Heart right ventricle (tissue), 16 donors: ENCODE measurements around the gene LGR5. TPM values are rescaled to one million over a fixed set of nuclear protein-coding genes. Genes with fewer than 3 reads are reported as not detected.

Source experiments
- ATAC-seq, 8 donors: fragments of 200-7000 bp; cut with Tn5 transposase; one replicate each; pipeline ENCODE4 v1.9.1; 2020; ENCODE audit warnings: mild to moderate bottlenecking in 8 of 8, moderate library complexity in 8 of 8, moderate number of reproducible peaks in 1 of 8
- DNase-seq, 2 donors: peaks; one replicate each; pipeline ENCODE4 v3.0.0-alpha.2; 2020
- H3K27ac ChIP-seq, 10 donors: fragments of 200-600 bp; sonication (generic) in 2 of 10; one replicate each; pipeline versions ENCODE4 v1.5.0 to v1.8.0; 2020 to 2022; ENCODE audit warnings: mild to moderate bottlenecking in 3 of 10
- H3K27me3 ChIP-seq, 7 donors: fragments of 200-600 bp; one replicate each; pipeline ENCODE4 v1.8.0; 2021 to 2022; ENCODE audit warnings: mild to moderate bottlenecking in 2 of 7
- H3K36me3 ChIP-seq, 9 donors: fragments of 200-600 bp; sonication (generic) in 1 of 9; one replicate each; pipeline versions ENCODE4 v1.5.0 to v1.8.0; 2020 to 2022; ENCODE audit warnings: mild to moderate bottlenecking in 2 of 9
- H3K4me1 ChIP-seq, 9 donors: fragments of 200-600 bp; sonication (generic) in 1 of 9; one replicate each; pipeline versions ENCODE4 v1.5.0 to v1.8.0; 2020 to 2022; ENCODE audit warnings: mild to moderate bottlenecking in 4 of 9
- H3K4me3 ChIP-seq, 10 donors: fragments of 200-600 bp; sonication (generic) in 2 of 10; one replicate each; pipeline versions ENCODE4 v1.5.0 to v1.8.0; 2020 to 2022; ENCODE audit warnings: mild to moderate bottlenecking in 7 of 10, moderate library complexity in 2 of 10
- H3K9me3 ChIP-seq, 11 donors: fragments of 200-600 bp in 10 of 11; sonication (generic) in 2 of 11; one replicate each; pipeline versions ENCODE4 v1.5.0 to v1.8.0; 2013 to 2022; ENCODE audit warnings: mild to moderate bottlenecking in 2 of 11, control low read depth in 1 of 11, moderate library complexity in 1 of 11
- CTCF ChIP-seq, 9 donors: fragments of 200-600 bp; sonication (generic) in 2 of 9; IDR thresholded peaks; one replicate each; pipeline versions ENCODE4 v1.5.0 to v1.8.0; 2021 to 2022; ENCODE audit warnings: antibody characterized with exemption in 9 of 9, mild to moderate bottlenecking in 5 of 9, moderate library complexity in 1 of 9
- WGBS, 2 donors: extraction: QIAGEN DNeasy Blood & Tissue Kit; methylation state at CpG; one replicate each; pipeline ENCODE4 v1.1.7; 2013; ENCODE audit warnings: inconsistent platforms in 1 of 2; 5-methylcytosine and 5-hydroxymethylcytosine counted together
- intact Hi-C, 10 donors: fragments of 100-400 bp; cut with DNase I; formaldehyde crosslinking; loops; one replicate each; pipeline versions ENCODE4 v1.11.1 to v1.14.2; 2022
- long read RNA-seq, 3 donors: library from polyadenylated mRNA; unstranded; transcript quantifications; one replicate each; pipeline ENCODE4 v2.0.0, GENCODE V29; 2020 to 2021
- polyA plus RNA-seq, 2 donors: library from polyadenylated mRNA; stranded (reverse); fragments of 200-250 nt; gene quantifications; one replicate each; pipeline ENCODE4 v1.2.3, GENCODE V29; 2013
- total RNA-seq, 10 donors: library from RNA; stranded (reverse); fragmentation: NEBNext Ultra II Directional in 3 of 10; extraction: Animal tissue kit (Norgen Biotek cat#: 25700) in 3 of 10; gene quantifications; one replicate each; pipeline versions ENCODE4 v1.2.1 to v1.2.4, GENCODE V29; 2021 to 2023
- donor health status: Arrhythmogenic right ventricular cardiomyopathy.
- donor health status: ischemic (EF 13 %, LVEDD 7.1; RV severe dilation, severe dysfunction).
- donor health status: healthy with polysubstance abuse.
- donor health status: DM: no; HTN: yes; CAD: no.
- donor health status: DM: no; HTN: no; CAD: no.
- donor health status: ischemic (EF 25% LVEDD 6.9; RV normal size, moderate dysfunction).
- donor health status: ischemic (EF 25% LVEDD 5.7; RV mildly dilated, moderate dysfunction).
- donor health status: healthy.
- donor health status: DM: yes; HTN: yes; CAD: no.
- donor health status: Ischemic cardiomyopathy.
- donor health status: ischemic (EF 35%, LVEDD 5.7; RV mildly dilated, moderate dysfunction).
- donor health status: nonischemic (EF 11% LVEDD 7.7; RV severe dilation, severe dysfunction).
- donor health status: DM: yes; HTN: yes; CAD: no.
- donor health status: PGD.
- donor health status: ischemic (EF 29% LVEDD 5.4; RV normal size, mild dysfunction).
- donor health status: nonischemic (EF 23%, LVEDD 6.1; RV moderate dilation, normal function).

The LGR5 gene
- total RNA-seq (under 1 TPM in 1 of 10 donors, not detected in 9; 0.37 TPM), polyA plus RNA-seq (under 1 TPM; 0.06 to 0.07 TPM)
- long read RNA-seq, donor 1 = 0 reads
- long read RNA-seq, donor 2 = 0 reads
- long read RNA-seq, donor 3 = 0 reads

GRCh38 chr12:71439613-71440344 is at the start of gene LGR5:
LGR5 (plus strand) TSS chr12:71439798; CDS start chr12:71440081, 283 bp downstream.
- H3K36me3 ChIP-seq = no peaks in the 10 kb centered on the region
- peaks cover 0 to 25% (median 0%) of the 10 kb centered on the region in 11 donors for H3K9me3 ChIP-seq
- WGBS, 2 donors = 0% methylated on average over 65 of the region's 65 CpGs
- intact Hi-C loops = no loop called here
- no peak for TF ChIP-seq CTCF (IDR thresholded peaks at IDR 0.05)
- H3K4me3 ChIP-seq = peak within 1 kb of the TSS; percentile 6 to 57 (median 46)
- peak; percentile 31 to 70 (median 58) for ATAC-seq
- peak in 1 of 2 donors; percentile 17 for DNase-seq
- peaks cover 0 to 26% (median 14%) of the 10 kb centered on the region in 9 donors for H3K4me1 ChIP-seq
- H3K27ac ChIP-seq = no peak within 1 kb of the TSS
- peaks cover 10 to 93% (median 71%) of the 10 kb centered on the region in 7 donors for H3K27me3 ChIP-seq

GRCh38 chr12:71392521-71393145 is 47.0 kb upstream of the LGR5 start:
- Histone ChIP-seq H3K4me3 (no peak overlapping the region), H3K27ac (no peak overlapping the region), H3K4me1 (no peaks in the 10 kb centered on the region), H3K9me3 (no peaks in the 10 kb centered on the region), H3K27me3 (peaks cover 0 to 4% (median 0%) of the 10 kb centered on the region in 7 donors), H3K36me3 (no peaks in the 10 kb centered on the region)
- ATAC-seq (peak in 6 of 8 donors; percentile 47 to 78 (median 70)), DNase-seq (peak in 1 of 2 donors; percentile 5)
- 40 to 48% methylated on average over 10 of the region's 10 CpGs for WGBS, 2 donors
- intact Hi-C loops = loop anchor here in 2 of 10 donors (10.0 kb wide), 2 partner anchors 448 to 658 kb away; no protein-coding TSS in a partner anchor
- peak; percentile 43 to 85 (median 71) for TF ChIP-seq CTCF (IDR thresholded peaks at IDR 0.05)

GRCh38 chr12:71393625-71394024 is 46.0 kb upstream of the LGR5 start:
- WGBS, 2 donors = 44 to 56% methylated on average over 4 of the region's 4 CpGs
- Histone ChIP-seq H3K4me1 (no peaks in the 10 kb centered on the region), H3K27ac (no peak overlapping the region), H3K36me3 (no peaks in the 10 kb centered on the region), H3K27me3 (peaks cover 0 to 4% (median 0%) of the 10 kb centered on the region in 7 donors), H3K9me3 (no peaks in the 10 kb centered on the region), H3K4me3 (no peak overlapping the region)
- TF ChIP-seq CTCF (IDR thresholded peaks at IDR 0.05) = no peak
- no peak for ATAC-seq
- intact Hi-C loops = loop anchor here in 2 of 10 donors (10.0 kb wide), 2 partner anchors 449 to 659 kb away; no protein-coding TSS in a partner anchor
- no peak for DNase-seq

GRCh38 chr12:71397433-71397954 is 42.1 kb upstream of the LGR5 start:
- H3K27ac ChIP-seq = no peak overlapping the region
- DNase-seq (no peak), ATAC-seq (no peak)
- H3K9me3 ChIP-seq = no peaks in the 10 kb centered on the region
- no peak overlapping the region for H3K4me3 ChIP-seq
- WGBS, 2 donors = 71 to 83% methylated on average over 1 of the region's 1 CpG
- no peaks in the 10 kb centered on the region for H3K36me3 ChIP-seq
- intact Hi-C loops = loop anchor here in 2 of 10 donors (10.0 kb wide), 2 partner anchors 453 to 663 kb away; no protein-coding TSS in a partner anchor
- no peaks in the 10 kb centered on the region for H3K4me1 ChIP-seq
- H3K27me3 ChIP-seq = no peaks in the 10 kb centered on the region
- TF ChIP-seq CTCF (IDR thresholded peaks at IDR 0.05) = no peak
